HepG2 (cell line): ENCODE data around the gene NUAK2. TPM values are rescaled to one million over a fixed set of nuclear protein-coding genes. Genes with fewer than 3 reads are reported as not detected.

ENCODE experiments used
- ATF2 ChIP-seq: sonication (generic); formaldehyde crosslinking; IDR thresholded peaks from 2 replicates; pipeline ENCODE4 v1.4.0; 2020; ENCODE audit warnings: missing genetic modification reagents
- DNMT3B ChIP-seq: conservative IDR thresholded peaks from 2 replicates; pipeline ENCODE4 v1.6.1; 2016; ENCODE audit warnings: missing biosample characterization, control low read depth
- FOXJ3 ChIP-seq: sonication (generic); formaldehyde crosslinking; IDR thresholded peaks from 2 replicates; pipeline ENCODE4 v1.4.0; 2020; ENCODE audit warnings: missing genetic modification reagents, mild to moderate bottlenecking, borderline replicate concordance
- FOXK1 ChIP-seq: sonication (generic); formaldehyde crosslinking; IDR thresholded peaks from 2 replicates; pipeline ENCODE4 v1.4.0; 2020; ENCODE audit warnings: low read depth, missing genetic modification reagents, borderline replicate concordance
- GATAD2A ChIP-seq: IDR thresholded peaks from 2 replicates; pipeline ENCODE4 v1.6.1; 2016
- GPBP1L1 ChIP-seq: sonication (generic); formaldehyde crosslinking; IDR thresholded peaks from 2 replicates; pipeline ENCODE4 v1.5.0; 2020; ENCODE audit warnings: mild to moderate bottlenecking, missing genetic modification reagents
- MXI1 ChIP-seq: IDR thresholded peaks from 3 replicates; pipeline ENCODE4 v1.6.1; 2012; ENCODE audit warnings: low read depth, low read length, inconsistent platforms, borderline replicate concordance
- NR3C1 ChIP-seq: sonication (generic); formaldehyde crosslinking; IDR thresholded peaks from 2 replicates; pipeline ENCODE4 v1.4.0; 2020; ENCODE audit warnings: missing genetic modification reagents
- SIX4 ChIP-seq: sonication (generic); formaldehyde crosslinking; IDR thresholded peaks from 2 replicates; pipeline ENCODE4 v1.4.0; 2020; ENCODE audit warnings: missing genetic modification reagents
- TBL1XR1 ChIP-seq: fragments of 150-350 bp; IDR thresholded peaks from 2 replicates; pipeline ENCODE4 v1.6.1; 2014; ENCODE audit warnings: borderline replicate concordance, low read length; ENCODE audit not compliant: partially characterized antibody
- THAP7 ChIP-seq: sonication (generic); formaldehyde crosslinking; IDR thresholded peaks from 2 replicates; pipeline ENCODE4 v1.8.1; 2023; ENCODE audit warnings: mild to moderate bottlenecking, missing genetic modification reagents
- XRCC5 ChIP-seq: fragments of 200-400 bp; formaldehyde crosslinking; optimal IDR thresholded peaks from 2 replicates; pipeline ENCODE3; 2017; ENCODE audit warnings: mild to moderate bottlenecking, low read length
- YY1 ChIP-seq: IDR thresholded peaks from 2 replicates; pipeline ENCODE4 v1.6.1; 2011; ENCODE audit warnings: low read length, low read depth, moderate library complexity, mild to moderate bottlenecking; ENCODE audit not compliant: insufficient read depth, insufficient replicate concordance
- ZBTB37 ChIP-seq: sonication (generic); formaldehyde crosslinking; IDR thresholded peaks from 2 replicates; pipeline ENCODE4 v1.4.0; 2020; ENCODE audit warnings: mild to moderate bottlenecking, missing genetic modification reagents
- ZNF326 ChIP-seq: sonication (generic); formaldehyde crosslinking; IDR thresholded peaks from 2 replicates; pipeline ENCODE4 v1.4.0; 2020; ENCODE audit warnings: missing genetic modification reagents, borderline replicate concordance
- ZNF512B ChIP-seq: sonication (generic); formaldehyde crosslinking; IDR thresholded peaks from 2 replicates; pipeline ENCODE4 v1.5.1; 2020; ENCODE audit warnings: missing genetic modification reagents, mild to moderate bottlenecking, borderline replicate concordance
- ZNF546 ChIP-seq: sonication (generic); formaldehyde crosslinking; conservative IDR thresholded peaks from 2 replicates; pipeline ENCODE4 v1.8.1; 2023; ENCODE audit warnings: mild to moderate bottlenecking, missing genetic modification reagents
- ZNF547 ChIP-seq: sonication (generic); formaldehyde crosslinking; IDR thresholded peaks from 2 replicates; pipeline ENCODE4 v1.5.1; 2020; ENCODE audit warnings: mild to moderate bottlenecking, missing genetic modification reagents
- ZNF597 ChIP-seq: sonication (generic); formaldehyde crosslinking; IDR thresholded peaks from 2 replicates; pipeline ENCODE4 v1.5.0; 2020; ENCODE audit warnings: missing genetic modification reagents
- ZNF607 ChIP-seq: sonication (generic); formaldehyde crosslinking; IDR thresholded peaks from 2 replicates; pipeline ENCODE4 v1.5.1; 2020; ENCODE audit warnings: missing genetic modification reagents, mild to moderate bottlenecking, borderline replicate concordance
- polyA plus RNA-seq, 8 experiments: library from polyadenylated mRNA; depleted of rRNA in 3 of 8; stranded (reverse) in 7 of 8; unstranded in 1 of 8; fragments of >200 nt; fragmentation: Illumina TruSeq in 4 of 8; extraction: Trizol in 4 of 8; gene quantifications; 2 replicates each; pipeline versions ENCODE4 v1.2.1 to v1.2.3, GENCODE V29; 2011 to 2016; ENCODE audit warnings: low read depth in 4 of 8, missing spikeins in 1 of 8, mixed read lengths in 1 of 8; ENCODE audit not compliant: insufficient read depth in 1 of 8
- total RNA-seq, 5 experiments: library from RNA; depleted of rRNA; stranded (reverse); fragments of >200 nt; fragmentation: Illumina TruSeq; extraction: Trizol; gene quantifications; 2 replicates each; pipeline ENCODE4 v1.2.3, GENCODE V29; 2016; ENCODE audit warnings: low read depth in 1 of 5

NUAK2 gene
- total and polyA plus RNA-seq, 2 of the 13 experiments (the other 11 are each of a cell fraction or from before 2014, with no cell fraction given) = 0.75 to 1.1 TPM

GRCh38 chr1:205319081-205320018 lies 2.2 kb downstream of the NUAK2 start (continued):
- TF ChIP-seq ZBTB37 (CRISPR knock-in tag) = peak; percentile 52; the same call in 1 of the 2 replicates
- peak; percentile 22 for TF ChIP-seq XRCC5
- no peak for TF ChIP-seq FOXK1
- TF ChIP-seq MXI1 = 0 out of 3 replicates have a peak, but pooled peaks have one; percentile 17
- TF ChIP-seq ZNF597 (CRISPR knock-in tag) = no peak
- no peak for TF ChIP-seq DNMT3B (CRISPR knock-in tag)
- no peak for TF ChIP-seq SIX4 (CRISPR knock-in tag)
- TF ChIP-seq NR3C1 (CRISPR knock-in tag) = no peak
- no peak for TF ChIP-seq ZNF547 (CRISPR knock-in tag)
- no peak for TF ChIP-seq ZNF512B
- TF ChIP-seq GATAD2A (CRISPR knock-in tag) = peak; percentile 78
- no peak for TF ChIP-seq ZNF607
- no peak for TF ChIP-seq ZNF326 (CRISPR knock-in tag)
- no peak for TF ChIP-seq TBL1XR1
- no peak for TF ChIP-seq GPBP1L1 (CRISPR knock-in tag)
- TF ChIP-seq YY1 = no peak
- TF ChIP-seq THAP7 (CRISPR knock-in tag) = no peak
- no peak for TF ChIP-seq FOXJ3
- 0 out of 2 replicates have a peak, but pooled peaks have one; percentile 20 for TF ChIP-seq ATF2 (CRISPR knock-in tag)
- TF ChIP-seq ZNF546 (CRISPR knock-in tag) = no peak
